ENCODE data around the gene FAM217B.

DNA sequence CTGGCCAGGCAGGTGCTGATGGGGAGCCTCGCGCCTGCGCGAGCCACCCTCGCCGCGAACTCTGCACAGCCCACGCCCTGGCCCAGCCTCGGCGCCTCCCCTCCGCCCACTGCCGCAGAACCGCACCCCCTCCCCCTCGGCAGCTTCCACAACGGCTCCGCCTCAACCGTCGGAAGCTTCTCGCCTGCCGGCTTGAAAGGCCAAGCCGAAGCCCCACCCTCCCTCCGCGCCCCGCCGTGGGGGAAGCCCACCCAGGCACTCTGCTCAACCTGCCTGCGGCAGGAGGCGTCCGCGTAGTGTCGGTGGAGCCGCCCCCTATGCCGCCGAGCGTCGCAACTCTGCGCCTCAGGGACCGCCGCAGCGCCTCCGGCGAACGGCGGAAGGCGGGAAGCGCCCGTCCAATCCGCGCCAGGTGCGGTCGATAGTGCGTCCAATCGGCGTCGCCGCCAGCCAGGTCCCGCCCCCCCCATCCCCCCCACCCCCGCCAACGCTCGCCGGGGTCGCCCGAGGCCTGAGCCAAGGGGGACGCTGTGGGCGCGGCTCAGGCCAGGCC is 6.8 kb upstream of the FAM217B start, which contains the start of gene SYCP2:
- TF ChIP-seq, protein P1, sequence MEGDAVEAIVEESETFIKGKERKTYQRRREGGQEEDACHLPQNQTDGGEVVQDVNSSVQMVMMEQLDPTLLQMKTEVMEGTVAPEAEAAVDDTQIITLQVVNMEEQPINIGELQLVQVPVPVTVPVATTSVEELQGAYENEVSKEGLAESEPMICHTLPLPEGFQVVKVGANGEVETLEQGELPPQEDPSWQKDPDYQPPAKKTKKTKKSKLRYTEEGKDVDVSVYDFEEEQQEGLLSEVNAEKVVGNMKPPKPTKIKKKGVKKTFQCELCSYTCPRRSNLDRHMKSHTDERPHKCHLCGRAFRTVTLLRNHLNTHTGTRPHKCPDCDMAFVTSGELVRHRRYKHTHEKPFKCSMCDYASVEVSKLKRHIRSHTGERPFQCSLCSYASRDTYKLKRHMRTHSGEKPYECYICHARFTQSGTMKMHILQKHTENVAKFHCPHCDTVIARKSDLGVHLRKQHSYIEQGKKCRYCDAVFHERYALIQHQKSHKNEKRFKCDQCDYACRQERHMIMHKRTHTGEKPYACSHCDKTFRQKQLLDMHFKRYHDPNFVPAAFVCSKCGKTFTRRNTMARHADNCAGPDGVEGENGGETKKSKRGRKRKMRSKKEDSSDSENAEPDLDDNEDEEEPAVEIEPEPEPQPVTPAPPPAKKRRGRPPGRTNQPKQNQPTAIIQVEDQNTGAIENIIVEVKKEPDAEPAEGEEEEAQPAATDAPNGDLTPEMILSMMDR (IDR thresholded peaks at IDR 0.05) = no peak
- TF ChIP-seq POLR2A (IDR thresholded peaks at IDR 0.05) = no peak
